ENCODE data around the gene ARID3B. TPM values are rescaled to one million over a fixed set of nuclear protein-coding genes. Genes with fewer than 3 reads are reported as not detected.

Gene ARID3B
- total and polyA plus RNA-seq, 9 donors = 1.2 to 4.9 (median 2.7) TPM

GRCh38 chr15:74624020-74624602 lies 83.1 kb downstream of the ARID3B start:
- Histone ChIP-seq H3K36me3 (no peaks in the 10 kb centered on the region), H3K4me1 (ENCODE audit: insufficient read depth) (no peaks in the 10 kb centered on the region), H3K4me3 (no peak overlapping the region), H3K9me3 (no peaks in the 10 kb centered on the region), H3K27me3 (no peaks in the 10 kb centered on the region), H3K27ac (no peak overlapping the region)
- no peak for TF ChIP-seq CTCF (IDR thresholded peaks at IDR 0.05)
- no peak for TF ChIP-seq EP300 (IDR thresholded peaks at IDR 0.05)
- TF ChIP-seq POLR2A (IDR thresholded peaks at IDR 0.05) = no peak
- DNase-seq = no peak
- intact Hi-C loops (cut with DNase I) = loop anchor here in 2 of 4 donors (10.0 kb wide), 1 partner anchor 239 kb away; no protein-coding TSS in a partner anchor
- 75 to 87% (median 83%) methylated on average over 7 of the region's 7 CpGs for WGBS, 3 donors

GRCh38 chr15:74625693-74626092 lies 84.7 kb downstream of the ARID3B start:
- intact Hi-C loops (cut with DNase I) = loop anchor here in 2 of 4 donors (10.0 kb wide), 1 partner anchor 241 kb away; no protein-coding TSS in a partner anchor
- WGBS, 3 donors = 67 to 80% (median 78%) methylated on average over 6 of the region's 6 CpGs

GRCh38 chr15:74626336-74626735 lies 85.3 kb downstream of the ARID3B start:
- Histone ChIP-seq H3K27ac (no peak overlapping the region), H3K36me3 (no peaks in the 10 kb centered on the region), H3K9me3 (no peaks in the 10 kb centered on the region), H3K4me3 (no peak overlapping the region), H3K27me3 (no peaks in the 10 kb centered on the region), H3K4me1 (ENCODE audit: insufficient read depth) (no peaks in the 10 kb centered on the region)
- DNase-seq = no peak
- WGBS, 3 donors = 78 to 87% (median 80%) methylated on average over 7 of the region's 7 CpGs
- TF ChIP-seq POLR2A (IDR thresholded peaks at IDR 0.05) = no peak
- intact Hi-C loops (cut with DNase I) = loop anchor here in 2 of 4 donors (10.0 kb wide), 1 partner anchor 242 kb away; no protein-coding TSS in a partner anchor

More at GRCh38 chr15:74625693-74626092, 84.7 kb downstream of the ARID3B start:
- no peak overlapping the region for H3K4me3 ChIP-seq
- no peaks in the 10 kb centered on the region for H3K9me3 ChIP-seq
- H3K36me3 ChIP-seq = no peaks in the 10 kb centered on the region
- H3K27ac ChIP-seq = no peak overlapping the region
- H3K27me3 ChIP-seq = no peaks in the 10 kb centered on the region
- TF ChIP-seq CTCF (IDR thresholded peaks at IDR 0.05) = no peak
- TF ChIP-seq EP300 (IDR thresholded peaks at IDR 0.05) = no peak
- TF ChIP-seq POLR2A (IDR thresholded peaks at IDR 0.05) = no peak
- H3K4me1 ChIP-seq (ENCODE audit: insufficient read depth) = no peaks in the 10 kb centered on the region
- DNase-seq = no peak

GRCh38 chr15:74626752-74627692 lies 86.0 kb downstream of the ARID3B start:
- no peak for DNase-seq
- H3K27me3 ChIP-seq = no peaks in the 10 kb centered on the region
- intact Hi-C loops (cut with DNase I) = loop anchor here in 2 of 4 donors (10.0 kb wide), 1 partner anchor 242 kb away; no protein-coding TSS in a partner anchor
- no peak overlapping the region for H3K4me3 ChIP-seq
- H3K36me3 ChIP-seq = no peaks in the 10 kb centered on the region
- WGBS, 3 donors = 82 to 85% (median 84%) methylated on average over 10 of the region's 10 CpGs
- TF ChIP-seq CTCF (IDR thresholded peaks at IDR 0.05) (no peak), POLR2A (IDR thresholded peaks at IDR 0.05) (no peak), EP300 (IDR thresholded peaks at IDR 0.05) (no peak)
- H3K4me1 ChIP-seq (ENCODE audit: insufficient read depth) = no peaks in the 10 kb centered on the region
- no peaks in the 10 kb centered on the region for H3K9me3 ChIP-seq
- no peak overlapping the region for H3K27ac ChIP-seq
